AG09319 (cell line): ENCODE measurements around the gene MGAT4A.

Source experiments
- DNase-seq: peaks from one replicate; pipeline ENCODE4 v3.0.0-alpha.2; 2010; ENCODE audit warnings: low read depth; ENCODE audit errors: extremely low read depth
- CTCF ChIP-seq: IDR thresholded peaks from 2 replicates; pipeline ENCODE4 v1.5.1; 2011; ENCODE audit warnings: low read depth, mild to moderate bottlenecking, inconsistent platforms, low read length, moderate library complexity

The MGAT4A gene

GRCh38 chr2:98710734-98711133 lies 20.2 kb downstream of the MGAT4A start:
- no peak for TF ChIP-seq CTCF
- DNase-seq: no peak

GRCh38 chr2:98709535-98709934 lies 21.4 kb downstream of the MGAT4A start:
- TF ChIP-seq CTCF: no peak
- no peak for DNase-seq

GRCh38 chr2:98708396-98709186 lies 22.3 kb downstream of the MGAT4A start:
- DNase-seq: no peak
- no peak for TF ChIP-seq CTCF

GRCh38 chr2:98706591-98706990 lies 24.3 kb downstream of the MGAT4A start:
- no peak for DNase-seq
- no peak for TF ChIP-seq CTCF

- TF ChIP-seq CTCF: no peak
These were observed 25.7 kb downstream of the MGAT4A start for GRCh38 chr2:98705333-98705617.

GRCh38 chr2:98704499-98705332 lies 26.2 kb downstream of the MGAT4A start:
- no peak for DNase-seq
- no peak for TF ChIP-seq CTCF

More at GRCh38 chr2:98705333-98705617, 25.7 kb downstream of the MGAT4A start:
- no peak for DNase-seq

GRCh38 chr2:98703738-98704137 lies 27.2 kb downstream of the MGAT4A start:
- no peak for TF ChIP-seq CTCF
- no peak for DNase-seq
